HG02763 (cell line): ENCODE results near the gene HERC4.
"Not testable (repeated sequence)": the region's sequence is repeated elsewhere in the genome, so short reads cannot be mapped to it uniquely, and the experiment has no call there.

Source experiments
- ATAC-seq: cut with Tn5 transposase; IDR thresholded peaks from one replicate; pipeline ENCODE4 v1.9.1; 2021; ENCODE audit warnings: mild to moderate bottlenecking, moderate library complexity; ENCODE audit not compliant: unreplicated experiment

HERC4 gene

DNA sequence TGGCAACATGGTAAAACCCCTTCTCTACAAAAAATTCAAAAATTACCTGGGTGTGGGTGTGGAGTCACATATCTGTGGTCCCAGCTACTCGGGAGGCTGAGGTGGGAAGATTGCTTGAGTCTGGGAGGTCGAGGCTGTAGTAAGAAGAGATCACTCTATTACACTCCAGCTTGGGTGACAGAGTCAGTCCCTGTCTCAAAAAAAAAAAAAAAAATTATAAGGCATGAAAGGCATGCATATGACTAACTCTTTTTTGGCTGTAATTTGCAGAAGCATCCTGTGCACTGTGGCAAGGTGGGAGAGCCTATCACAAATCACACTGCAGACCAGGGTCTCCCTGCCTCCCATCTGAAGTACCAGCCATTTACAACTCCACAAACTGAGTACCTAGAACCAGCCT lies 20.1 kb upstream of the HERC4 start:
- ATAC-seq, result no peak

- no peak for ATAC-seq
Measured at GRCh38 chr10:68092512-68092911, 17.4 kb upstream of the HERC4 start.

GRCh38 chr10:68090586-68090985 lies 15.5 kb upstream of the HERC4 start:
- ATAC-seq, result no peak

DNA sequence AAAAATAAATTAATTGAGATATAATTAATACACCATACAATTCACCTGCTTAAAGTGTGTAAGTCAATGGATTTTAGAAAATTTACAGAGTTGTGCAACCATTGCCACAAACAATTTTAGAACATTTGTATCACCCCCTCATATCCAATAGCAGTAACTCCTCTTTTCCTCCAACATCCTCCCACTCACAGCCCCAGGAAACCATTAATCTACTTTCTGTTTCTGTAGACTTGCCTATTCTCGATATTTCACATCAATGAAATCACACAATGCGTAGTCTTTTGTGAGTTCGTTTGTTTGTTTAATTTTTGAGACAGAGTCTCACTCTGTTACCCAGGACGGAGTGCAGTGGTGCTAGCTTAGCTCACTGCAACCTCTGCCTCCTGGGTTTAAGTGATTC lies 13.7 kb upstream of the HERC4 start:
- ATAC-seq, result no peak

DNA sequence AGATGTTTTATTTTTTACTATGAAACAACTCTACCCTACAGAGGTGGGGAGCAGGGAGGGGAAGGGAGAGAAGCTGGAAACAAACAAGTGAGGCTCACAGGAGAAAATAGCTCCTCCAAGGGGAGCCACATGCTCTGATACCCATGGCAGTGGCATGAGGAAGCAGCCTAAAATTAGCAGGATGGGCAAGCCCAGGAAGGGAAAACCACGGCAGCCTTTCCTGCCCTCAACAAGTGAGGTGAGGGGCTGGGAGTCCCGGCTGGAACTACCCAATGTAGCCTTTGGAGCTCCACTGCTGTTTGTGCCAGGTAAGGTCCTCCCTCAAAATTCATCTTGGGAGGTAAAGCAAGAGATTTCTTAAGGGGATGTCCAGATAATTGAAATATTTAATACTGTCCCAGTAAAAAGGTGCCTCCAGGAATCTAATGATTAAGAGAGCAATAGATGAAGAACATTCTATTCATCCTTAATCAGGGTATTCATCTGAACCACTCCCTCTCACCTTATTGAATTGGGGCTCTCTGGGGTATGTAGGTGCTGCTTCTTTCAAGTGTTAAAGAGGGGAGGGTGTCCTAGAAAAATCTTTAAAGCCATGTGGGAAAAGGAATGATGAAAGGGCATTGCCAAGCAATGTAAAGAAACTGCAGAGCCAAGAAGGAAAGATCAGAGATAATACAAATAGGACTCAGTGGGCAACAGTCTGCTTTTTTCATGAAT lies 12.8 kb upstream of the HERC4 start:
- no peak for ATAC-seq

DNA sequence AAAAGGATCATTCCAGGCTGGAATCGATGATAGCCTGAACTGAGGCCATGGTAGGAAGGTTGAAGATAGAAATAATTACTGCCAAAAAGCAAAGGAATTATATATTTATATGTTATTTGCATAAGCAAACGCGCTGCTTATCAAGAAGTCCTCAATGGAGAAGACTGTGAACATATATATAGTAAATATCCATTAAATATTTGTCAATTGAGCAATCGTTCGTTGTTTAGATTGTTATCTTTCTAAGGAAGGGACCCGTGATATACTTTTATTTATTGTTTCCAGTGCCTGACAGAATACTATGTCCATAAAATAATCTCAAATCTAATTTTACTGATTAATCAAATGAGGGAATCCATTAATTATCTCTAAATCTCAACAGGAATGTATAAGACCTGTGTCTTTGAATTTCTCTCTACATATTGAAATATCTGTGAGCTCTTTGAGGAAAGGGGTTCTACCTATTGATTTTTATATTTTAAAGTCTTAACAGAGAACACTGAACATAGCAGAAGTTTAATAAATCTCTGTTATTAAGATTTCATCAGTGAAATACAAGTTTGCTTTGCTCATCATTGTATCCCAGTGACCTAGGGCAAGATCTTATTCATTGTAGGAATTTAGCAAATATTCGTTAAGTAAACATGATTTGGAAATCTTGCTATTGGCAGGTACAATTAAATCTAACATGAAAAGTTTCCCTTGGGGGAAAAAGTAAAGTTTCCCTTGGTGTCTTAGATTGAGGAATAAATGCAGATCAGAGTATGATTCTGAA lies 12.0 kb upstream of the HERC4 start:
- no peak for ATAC-seq

- ATAC-seq, result no peak
Measured at GRCh38 chr10:68086011-68086410, 10.9 kb upstream of the HERC4 start.

DNA sequence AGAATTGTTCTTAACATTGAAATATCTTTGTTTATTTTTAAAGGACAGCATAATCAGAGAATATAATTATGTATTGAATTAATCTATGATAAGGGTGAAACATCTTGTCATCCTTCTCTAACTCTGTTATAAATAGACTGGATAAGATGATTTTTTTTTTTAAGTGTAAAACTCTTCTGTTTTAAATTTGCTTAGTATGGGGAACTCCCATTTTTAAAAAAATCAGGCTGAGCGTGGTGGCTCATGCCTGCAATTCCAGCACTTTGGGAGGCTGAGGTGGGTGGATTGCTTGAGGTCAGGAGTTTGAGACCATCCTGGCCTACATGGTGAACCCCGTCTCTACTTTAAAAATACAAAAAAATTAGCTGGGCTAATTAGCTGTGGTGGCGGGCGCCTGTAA lies 9.4 kb upstream of the HERC4 start:
- no peak for ATAC-seq

- no peak for ATAC-seq
Measured at GRCh38 chr10:68083953-68084352, 8.9 kb upstream of the HERC4 start.

DNA sequence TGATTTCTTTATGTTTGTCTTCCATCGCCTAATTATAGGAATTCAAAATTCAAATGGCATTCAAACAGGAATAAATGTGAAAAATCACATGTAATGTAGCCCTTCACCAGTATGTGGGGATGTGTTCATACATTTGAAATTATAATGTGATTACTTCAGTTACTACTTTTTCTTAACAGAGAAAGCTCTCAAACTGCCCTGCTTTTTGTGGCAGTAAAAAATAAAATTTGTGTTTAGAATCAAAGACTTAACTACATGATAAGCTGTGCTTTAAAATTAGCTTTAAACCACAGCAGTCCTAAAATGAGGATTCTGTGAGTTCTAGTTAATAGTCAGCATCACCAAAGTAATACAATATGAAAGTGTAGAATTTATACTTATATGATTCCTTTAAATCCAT lies 7.8 kb upstream of the HERC4 start:
- no peak for ATAC-seq

GRCh38 chr10:68081916-68082315 lies 6.8 kb upstream of the HERC4 start:
- no peak for ATAC-seq

GRCh38 chr10:68080853-68081431 lies 5.9 kb upstream of the HERC4 start:
- no peak for ATAC-seq

DNA sequence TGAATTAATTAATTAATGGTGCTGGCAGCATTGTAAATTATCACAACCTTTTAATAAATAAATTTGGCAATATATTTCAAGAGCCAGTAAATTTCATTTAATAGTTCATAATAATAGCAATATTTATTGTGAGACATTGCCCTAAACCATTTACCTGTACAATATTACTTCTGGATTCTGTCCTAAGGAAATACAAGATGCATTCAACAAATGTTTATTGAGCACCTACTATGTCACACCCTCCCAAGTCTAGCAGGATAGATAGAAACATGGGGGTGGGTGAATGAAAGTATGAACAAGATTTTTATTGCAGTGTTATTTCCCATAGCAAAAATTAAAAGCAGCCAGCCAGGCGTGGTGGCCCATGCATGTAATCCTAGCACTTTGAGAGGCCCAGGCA lies 4.4 kb upstream of the HERC4 start:
- no peak for ATAC-seq

DNA sequence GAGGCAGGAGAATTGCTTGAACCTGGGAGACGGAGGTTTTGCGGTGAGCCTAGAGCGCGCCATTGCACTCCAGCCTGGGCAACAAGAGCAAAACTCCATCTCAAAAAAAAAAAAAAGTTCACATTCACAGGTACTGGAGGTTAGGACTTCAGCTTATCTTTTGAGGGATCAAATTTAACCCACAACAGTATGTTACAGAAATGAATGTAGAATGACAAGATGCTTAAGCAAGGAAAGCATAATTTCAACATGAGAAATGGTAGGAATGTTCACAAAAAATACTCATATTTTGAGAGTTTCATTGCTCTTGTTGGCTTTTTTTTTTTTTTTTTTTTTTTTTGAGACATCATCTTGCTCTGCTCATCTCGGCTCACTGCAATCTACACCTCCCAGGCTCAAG lies 1.9 kb upstream of the HERC4 start:
- ATAC-seq, result no peak

- ATAC-seq, result not testable (repeated sequence)
Measured at GRCh38 chr10:68076081-68076480, 998 bp upstream of the HERC4 start.

GRCh38 chr10:68075550-68076004 lies 494 bp upstream of the HERC4 start:
- no peak for ATAC-seq

- ATAC-seq, result no peak
Measured at GRCh38 chr10:68074031-68074774, 880 bp downstream of the HERC4 start.

DNA sequence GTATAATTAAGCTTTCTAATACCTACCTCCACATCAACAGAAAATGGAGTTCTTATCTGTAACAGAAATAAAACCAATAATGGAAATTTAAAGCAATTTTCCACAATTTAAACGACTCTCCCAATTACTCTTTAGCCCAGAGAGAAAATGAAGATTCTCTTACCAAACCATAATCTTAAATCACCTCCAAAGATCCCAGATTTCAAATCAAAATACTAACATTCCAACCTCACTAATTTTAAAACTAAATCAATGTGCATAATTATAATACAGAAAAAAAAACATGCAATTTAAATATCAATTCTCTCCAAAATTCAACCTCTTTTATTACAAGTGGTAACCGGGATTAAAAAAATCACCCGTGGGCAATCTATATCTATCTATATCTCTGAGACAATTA lies 1.5 kb downstream of the HERC4 start:
- no peak for ATAC-seq

DNA sequence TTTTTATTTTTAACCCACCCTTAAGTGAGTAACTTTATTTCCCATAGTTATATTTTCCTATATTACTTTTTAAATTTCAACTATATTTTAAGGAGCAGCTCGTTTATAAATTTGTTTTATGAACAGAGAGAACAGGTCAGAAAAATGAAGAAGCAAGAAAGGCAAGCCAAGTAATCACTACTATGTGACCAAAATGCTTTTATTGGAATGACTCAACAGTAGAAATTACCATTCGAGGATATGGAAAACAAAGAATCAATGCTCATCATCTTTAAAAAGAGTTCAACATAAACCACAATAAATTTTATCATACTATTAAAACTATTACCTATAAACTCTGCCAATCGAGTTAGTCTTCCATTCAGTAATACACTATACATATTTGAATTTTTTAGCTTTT lies 7.6 kb downstream of the HERC4 start:
- ATAC-seq, result no peak

GRCh38 chr10:68067029-68067428 lies 8.1 kb downstream of the HERC4 start:
- ATAC-seq, result no peak

- ATAC-seq, result no peak
Measured at GRCh38 chr10:68053553-68053952, 21.5 kb downstream of the HERC4 start.
